Heart left ventricle (tissue), 13 donors: ENCODE data around the gene SMPDL3B.

Experiments
- CTCF ChIP-seq, 12 donors: fragments of 200-600 bp; sonication (generic) in 4 of 12; IDR thresholded peaks; one replicate each; pipeline versions ENCODE4 v1.5.0 to v1.8.0; 2018 to 2022; ENCODE audit warnings: antibody characterized with exemption in 12 of 12, mild to moderate bottlenecking in 5 of 12
- POLR2A ChIP-seq, 2 donors: fragments of 450-650 bp; IDR thresholded peaks; one replicate each; pipeline ENCODE4 v1.6.1; 2017; ENCODE audit warnings: antibody characterized with exemption in 2 of 2, mild to moderate bottlenecking in 2 of 2, moderate library complexity in 2 of 2
- donor health status: ischemic (EF 13 %, LVEDD 7.1; RV severe dilation, severe dysfunction).
- donor health status: DM: no; HTN: yes; CAD: no.
- donor health status: DM: no; HTN: no; CAD: no.
- donor health status: ischemic (EF 25% LVEDD 6.9; RV normal size, moderate dysfunction).
- donor health status: ischemic (EF 25% LVEDD 5.7; RV mildly dilated, moderate dysfunction).
- donor health status: ischemic (EF 35%, LVEDD 5.7; RV mildly dilated, moderate dysfunction).
- donor health status: nonischemic (EF 11% LVEDD 7.7; RV severe dilation, severe dysfunction).
- donor health status: DM: yes; HTN: yes; CAD: no.
- donor health status: PGD.
- donor health status: ischemic (EF 29% LVEDD 5.4; RV normal size, mild dysfunction).
- donor health status: nonischemic (EF 23%, LVEDD 6.1; RV moderate dilation, normal function).

GRCh38 chr1:27992276-27992675, 57.5 kb downstream of the SMPDL3B start:
- TF ChIP-seq POLR2A (IDR thresholded peaks at IDR 0.05) (no peak), CTCF (IDR thresholded peaks at IDR 0.05) (no peak)
